Measurements from ENCODE around the gene CNDP1.

Gene CNDP1

GRCh38 chr18:74617486-74617885 is 83.2 kb downstream of the CNDP1 start:
- Histone ChIP-seq H3K27ac (no peak overlapping the region), H3K9me3 (ENCODE audit: low read depth, low read length) (no peaks in the 10 kb centered on the region), H3K36me3 (ENCODE audit: insufficient read depth, low read length) (no peaks in the 10 kb centered on the region), H3K4me3 (no peak overlapping the region), H3K9ac (ENCODE audit: insufficient read length) (no peak overlapping the region)
- no peak for DNase-seq (ENCODE audit: low read depth, low spot score)
- TF ChIP-seq EZH2 (IDR thresholded peaks at IDR 0.05) (no peak), POLR2AphosphoS5 (IDR thresholded peaks at IDR 0.05; ENCODE audit: borderline replicate concordance, low read depth, low read length) (no peak), FOXP2 (optimal IDR thresholded peaks at IDR 0.05; ENCODE audit: control extremely low read depth, extremely low read length, insufficient read depth) (no peak)

- H3K9ac ChIP-seq (ENCODE audit: insufficient read length), result no peak overlapping the region
- H3K36me3 ChIP-seq (ENCODE audit: insufficient read depth, low read length), result no peaks in the 10 kb centered on the region
- no peak for TF ChIP-seq POLR2AphosphoS5 (IDR thresholded peaks at IDR 0.05; ENCODE audit: borderline replicate concordance, low read depth, low read length)
- TF ChIP-seq EZH2 (IDR thresholded peaks at IDR 0.05), result no peak
- TF ChIP-seq FOXP2 (optimal IDR thresholded peaks at IDR 0.05; ENCODE audit: control extremely low read depth, extremely low read length, insufficient read depth), result no peak
- no peak for DNase-seq (ENCODE audit: low read depth, low spot score)
- no peak overlapping the region for H3K27ac ChIP-seq
- H3K4me3 ChIP-seq, result no peak overlapping the region
- no peaks in the 10 kb centered on the region for H3K9me3 ChIP-seq (ENCODE audit: low read depth, low read length)
Measured at GRCh38 chr18:74622072-74622471, 87.8 kb downstream of the CNDP1 start.

- no peak overlapping the region for H3K9ac ChIP-seq (ENCODE audit: insufficient read length)
- H3K36me3 ChIP-seq (ENCODE audit: insufficient read depth, low read length), result no peaks in the 10 kb centered on the region
- no peak overlapping the region for H3K4me3 ChIP-seq
- no peak overlapping the region for H3K27ac ChIP-seq
- DNase-seq (ENCODE audit: low read depth, low spot score), result no peak
- H3K9me3 ChIP-seq (ENCODE audit: low read depth, low read length), result no peaks in the 10 kb centered on the region
- TF ChIP-seq EZH2 (IDR thresholded peaks at IDR 0.05) (no peak), FOXP2 (optimal IDR thresholded peaks at IDR 0.05; ENCODE audit: control extremely low read depth, extremely low read length, insufficient read depth) (no peak), POLR2AphosphoS5 (IDR thresholded peaks at IDR 0.05; ENCODE audit: borderline replicate concordance, low read depth, low read length) (no peak)
Measured at GRCh38 chr18:74623047-74623816, 88.9 kb downstream of the CNDP1 start.

- no peak for DNase-seq (ENCODE audit: low read depth, low spot score)
- no peak overlapping the region for H3K27ac ChIP-seq
- TF ChIP-seq POLR2AphosphoS5 (IDR thresholded peaks at IDR 0.05; ENCODE audit: borderline replicate concordance, low read depth, low read length) (no peak), EZH2 (IDR thresholded peaks at IDR 0.05) (no peak), FOXP2 (optimal IDR thresholded peaks at IDR 0.05; ENCODE audit: control extremely low read depth, extremely low read length, insufficient read depth) (no peak)
- H3K4me3 ChIP-seq, result no peak overlapping the region
- no peak overlapping the region for H3K9ac ChIP-seq (ENCODE audit: insufficient read length)
- no peaks in the 10 kb centered on the region for H3K36me3 ChIP-seq (ENCODE audit: insufficient read depth, low read length)
- H3K9me3 ChIP-seq (ENCODE audit: low read depth, low read length), result no peaks in the 10 kb centered on the region
Measured at GRCh38 chr18:74624466-74624865, 90.2 kb downstream of the CNDP1 start.

- TF ChIP-seq FOXP2 (optimal IDR thresholded peaks at IDR 0.05; ENCODE audit: control extremely low read depth, extremely low read length, insufficient read depth) (no peak), EZH2 (IDR thresholded peaks at IDR 0.05) (no peak), POLR2AphosphoS5 (IDR thresholded peaks at IDR 0.05; ENCODE audit: borderline replicate concordance, low read depth, low read length) (no peak)
- Histone ChIP-seq H3K9ac (ENCODE audit: insufficient read length) (no peak overlapping the region), H3K4me3 (no peak overlapping the region), H3K9me3 (ENCODE audit: low read depth, low read length) (no peaks in the 10 kb centered on the region), H3K27ac (no peak overlapping the region), H3K36me3 (ENCODE audit: insufficient read depth, low read length) (no peaks in the 10 kb centered on the region)
- DNase-seq (ENCODE audit: low read depth, low spot score), result no peak
Measured at GRCh38 chr18:74625157-74625556, 90.9 kb downstream of the CNDP1 start.

GRCh38 chr18:74626049-74626874 is 92.0 kb downstream of the CNDP1 start:
- no peak overlapping the region for H3K4me3 ChIP-seq
- peaks cover 1% of the 10 kb centered on the region for H3K36me3 ChIP-seq (ENCODE audit: insufficient read depth, low read length)
- H3K27ac ChIP-seq, result no peak overlapping the region
- TF ChIP-seq POLR2AphosphoS5 (IDR thresholded peaks at IDR 0.05; ENCODE audit: borderline replicate concordance, low read depth, low read length) (no peak), FOXP2 (optimal IDR thresholded peaks at IDR 0.05; ENCODE audit: control extremely low read depth, extremely low read length, insufficient read depth) (no peak), EZH2 (IDR thresholded peaks at IDR 0.05) (no peak)
- no peak for DNase-seq (ENCODE audit: low read depth, low spot score)
- H3K9me3 ChIP-seq (ENCODE audit: low read depth, low read length), result no peaks in the 10 kb centered on the region
- no peak overlapping the region for H3K9ac ChIP-seq (ENCODE audit: insufficient read length)

GRCh38 chr18:74630804-74631203 is 96.5 kb downstream of the CNDP1 start:
- Histone ChIP-seq H3K27ac (no peak overlapping the region), H3K9me3 (ENCODE audit: low read depth, low read length) (no peaks in the 10 kb centered on the region), H3K9ac (ENCODE audit: insufficient read length) (no peak overlapping the region), H3K4me3 (no peak overlapping the region), H3K36me3 (ENCODE audit: insufficient read depth, low read length) (peaks cover 17% of the 10 kb centered on the region)
- TF ChIP-seq EZH2 (IDR thresholded peaks at IDR 0.05) (no peak), FOXP2 (optimal IDR thresholded peaks at IDR 0.05; ENCODE audit: control extremely low read depth, extremely low read length, insufficient read depth) (no peak), POLR2AphosphoS5 (IDR thresholded peaks at IDR 0.05; ENCODE audit: borderline replicate concordance, low read depth, low read length) (no peak)
- no peak for DNase-seq (ENCODE audit: low read depth, low spot score)

- Histone ChIP-seq H3K9me3 (ENCODE audit: low read depth, low read length) (no peaks in the 10 kb centered on the region), H3K27ac (no peak overlapping the region), H3K9ac (ENCODE audit: insufficient read length) (no peak overlapping the region), H3K4me3 (no peak overlapping the region), H3K36me3 (ENCODE audit: insufficient read depth, low read length) (peaks cover 17% of the 10 kb centered on the region)
- DNase-seq (ENCODE audit: low read depth, low spot score), result no peak
- TF ChIP-seq POLR2AphosphoS5 (IDR thresholded peaks at IDR 0.05; ENCODE audit: borderline replicate concordance, low read depth, low read length), result no peak
Measured at GRCh38 chr18:74631212-74631611, 96.9 kb downstream of the CNDP1 start.

Data from SK-N-MC (cell line).